HG03064 (cell line): ENCODE measurements around the gene LIPT1.
"Not testable (repeated sequence)": the region's sequence is repeated elsewhere in the genome, so short reads cannot be mapped to it uniquely, and the experiment has no call there.

Experiments
- ATAC-seq: cut with Tn5 transposase; IDR thresholded peaks from one replicate; pipeline ENCODE4 v1.9.1; 2021; ENCODE audit warnings: low read depth; ENCODE audit not compliant: unreplicated experiment

Gene LIPT1

DNA sequence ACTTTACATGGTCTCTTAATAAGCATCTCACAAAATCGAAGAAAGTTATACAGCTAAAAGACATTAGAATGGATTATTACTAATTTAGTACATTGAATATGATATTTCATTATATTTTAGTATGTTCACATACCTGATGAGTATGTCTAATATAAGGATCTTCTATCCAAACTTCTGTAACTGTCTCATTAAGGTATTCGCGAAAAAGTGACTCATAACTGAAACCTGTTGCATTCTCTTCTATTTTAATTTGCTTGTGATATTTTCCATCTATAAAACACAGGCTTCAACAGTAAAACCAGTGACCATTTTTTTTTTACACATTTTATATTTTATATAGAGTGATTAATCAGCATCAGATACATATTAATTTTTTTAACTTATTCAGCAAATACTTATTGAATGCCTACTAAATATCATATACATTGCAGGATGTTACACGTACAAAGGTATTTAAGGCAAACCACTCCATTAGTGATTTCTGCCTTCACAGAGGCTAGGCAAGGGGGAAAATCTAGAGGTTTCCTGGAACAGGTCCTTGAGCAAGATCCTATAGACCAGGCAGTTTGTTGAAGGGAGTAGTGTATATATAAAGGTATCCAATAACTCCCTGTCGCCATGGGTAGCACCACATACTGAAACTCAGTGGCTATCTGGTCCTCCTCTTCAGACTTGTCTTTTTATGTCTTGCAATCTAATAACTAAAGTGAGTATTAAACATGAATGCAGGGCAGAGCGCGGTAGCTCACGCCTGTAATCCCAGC is 16.8 kb downstream of the LIPT1 start:
- ATAC-seq = no peak

DNA sequence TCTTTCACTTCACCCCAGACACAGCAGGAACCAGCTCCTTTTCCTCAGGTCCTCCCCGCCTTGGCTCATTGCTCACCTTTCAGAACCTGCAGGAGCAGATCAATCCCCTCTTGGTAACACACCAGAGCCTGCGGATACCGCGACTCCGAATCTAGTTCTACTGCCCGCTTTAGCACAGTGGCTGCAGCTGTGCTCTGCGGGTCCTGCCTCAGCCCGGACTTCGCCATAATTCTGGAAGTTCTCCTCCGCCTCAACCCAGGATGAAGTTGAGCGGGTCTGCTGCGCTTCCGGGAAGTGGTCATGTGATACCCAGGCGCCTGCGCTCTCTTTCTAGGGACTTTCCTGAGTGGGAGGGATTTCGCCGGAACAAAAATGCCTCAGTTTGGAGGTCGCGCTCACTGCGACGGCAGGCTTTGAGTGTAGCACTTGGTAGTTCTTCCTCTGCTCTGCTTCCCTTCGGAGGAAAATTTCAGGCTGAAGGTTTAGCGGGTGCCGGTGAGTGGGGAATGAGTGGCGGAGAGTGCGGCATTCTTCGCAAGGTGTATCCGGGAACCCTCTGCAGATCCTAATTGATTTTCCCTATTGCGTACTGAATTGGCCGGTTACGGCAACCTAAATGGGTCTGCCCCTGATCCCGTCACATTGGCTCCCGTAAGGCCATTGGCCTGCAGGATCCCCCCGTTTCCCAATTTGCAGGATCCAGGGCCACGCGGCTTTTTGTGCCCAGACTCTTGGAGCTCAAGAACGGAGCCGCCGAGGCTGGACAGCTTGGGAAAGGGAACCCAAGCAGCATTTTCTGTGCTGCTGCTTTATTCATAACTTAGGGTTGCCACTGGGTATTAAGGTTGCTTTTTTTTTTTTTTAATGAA is 26.2 kb downstream of the LIPT1 start, which contains the start of the genes MITD1 and MRPL30:
MITD1 (minus strand) TSS at position 304 of the 869 bp plus-strand sequence; CDS start at position 227, 77 bp downstream.
MRPL30 (plus strand) TSS at position 430 of the 869 bp plus-strand sequence. CDS start 5,020 bp downstream, outside the sequence.
- peak; percentile 85 for ATAC-seq

DNA sequence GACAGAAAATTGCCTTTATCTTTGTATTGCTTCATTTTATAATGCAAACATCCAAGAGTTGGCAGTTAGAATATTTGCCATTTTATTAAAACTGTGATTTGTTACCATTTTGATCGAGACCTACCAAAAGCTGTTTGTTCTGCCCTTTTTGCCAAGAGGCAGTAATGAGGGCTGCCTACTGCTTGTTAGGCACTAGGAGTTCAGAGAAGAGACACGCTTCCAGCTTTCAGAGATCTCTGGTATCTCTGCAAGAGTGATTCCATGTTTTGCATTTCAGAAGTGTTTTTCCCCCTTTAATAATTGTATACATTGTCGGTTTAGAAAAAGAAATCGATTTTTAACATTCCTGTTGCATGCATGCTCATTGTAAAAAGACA is 26.8 kb downstream of the LIPT1 start:
- no peak for ATAC-seq

DNA sequence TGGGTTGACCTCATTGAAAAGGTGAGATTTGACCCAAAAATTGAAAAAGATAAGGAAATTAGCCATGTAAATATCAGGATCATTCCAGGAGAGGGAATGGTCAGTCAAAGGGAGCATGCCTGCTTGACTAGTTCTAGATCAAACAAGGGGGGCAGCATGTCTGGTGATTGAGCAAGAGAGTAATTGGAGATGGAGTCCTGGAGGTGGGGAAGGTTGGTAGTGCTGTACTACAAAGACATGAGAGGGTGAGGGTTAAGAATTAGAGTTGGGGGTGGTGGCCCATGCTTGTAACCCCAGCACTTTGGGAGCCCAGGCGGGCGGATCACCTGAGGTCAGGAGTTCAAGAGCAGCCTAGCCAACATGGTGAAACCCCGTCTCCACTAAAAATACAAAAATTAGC is 28.3 kb downstream of the LIPT1 start:
- no peak for ATAC-seq

DNA sequence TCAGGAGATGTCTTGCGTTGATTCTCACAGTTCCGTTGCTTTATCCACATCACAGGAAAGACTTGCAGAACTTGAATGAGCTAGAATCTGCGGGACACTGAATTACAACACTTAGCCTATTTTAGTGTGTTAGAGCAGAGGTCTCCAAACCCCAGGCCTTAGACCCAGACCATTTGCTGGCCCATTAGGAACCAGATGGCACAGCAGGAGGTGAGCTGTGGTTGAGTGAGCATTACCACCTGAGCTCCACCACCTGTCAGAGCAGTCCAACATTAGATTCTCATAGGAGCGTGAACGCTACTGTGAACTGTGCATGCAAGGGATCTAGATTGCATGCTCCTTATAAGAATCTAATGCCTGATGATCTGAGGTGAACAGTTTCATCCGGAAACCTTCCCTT is 30.0 kb downstream of the LIPT1 start:
- no peak for ATAC-seq

DNA sequence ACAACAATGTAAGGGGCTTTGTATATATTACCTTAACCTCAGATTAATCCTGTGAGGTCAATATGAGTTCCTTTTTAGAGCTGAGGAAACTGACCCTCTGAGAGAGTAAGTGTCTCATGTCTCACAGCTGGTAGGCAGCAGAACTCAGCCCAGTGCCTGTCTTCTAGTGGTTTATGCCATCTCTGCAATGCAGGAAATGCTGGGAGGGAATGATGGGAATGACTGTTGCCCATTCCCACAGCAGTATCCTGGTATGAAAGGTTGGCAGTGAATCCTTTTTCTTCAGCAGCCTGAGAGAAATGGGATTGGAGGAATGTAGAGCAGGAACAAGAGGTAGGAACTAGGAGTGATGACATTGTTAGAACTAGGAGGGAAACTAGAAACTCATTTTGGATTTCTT is 32.2 kb downstream of the LIPT1 start:
- ATAC-seq = no peak

DNA sequence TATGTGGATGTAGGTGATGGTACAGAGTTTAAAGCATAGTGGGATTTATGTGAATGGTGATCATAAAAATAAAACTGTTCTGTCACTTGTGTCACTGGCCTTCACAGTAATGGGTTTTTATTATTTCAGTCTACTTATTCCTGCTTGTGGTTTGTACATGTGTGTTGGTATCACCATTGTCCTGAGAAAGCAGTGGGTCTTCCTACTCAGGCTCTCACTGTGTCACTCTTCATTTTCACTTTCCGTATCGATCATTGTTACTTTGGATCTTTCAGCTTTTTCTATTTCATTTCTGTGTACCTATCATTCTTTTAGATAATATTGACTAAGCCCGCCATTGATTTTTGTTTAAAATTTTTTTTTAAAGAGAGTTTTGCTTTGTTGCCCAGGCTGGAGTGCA is 33.6 kb downstream of the LIPT1 start:
- ATAC-seq = no peak

DNA sequence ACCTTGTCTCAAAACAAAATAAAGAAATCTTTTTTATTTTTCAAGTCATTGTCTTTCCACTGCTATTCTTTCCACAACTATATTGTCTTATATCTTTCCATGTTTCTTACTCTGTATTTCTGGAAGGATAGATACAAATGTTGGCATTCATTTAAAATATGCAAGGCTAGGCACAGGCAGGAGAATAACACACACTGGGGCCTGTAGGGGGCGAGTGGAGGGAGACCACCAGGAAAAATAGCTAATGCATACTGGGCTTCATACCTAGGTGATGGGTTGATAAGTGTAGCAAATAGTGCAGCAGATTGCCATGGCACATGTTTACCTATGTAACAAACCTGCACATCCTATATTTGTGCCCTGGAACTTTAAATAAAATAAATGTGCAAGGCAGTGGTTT is 35.8 kb downstream of the LIPT1 start:
- ATAC-seq = no peak

DNA sequence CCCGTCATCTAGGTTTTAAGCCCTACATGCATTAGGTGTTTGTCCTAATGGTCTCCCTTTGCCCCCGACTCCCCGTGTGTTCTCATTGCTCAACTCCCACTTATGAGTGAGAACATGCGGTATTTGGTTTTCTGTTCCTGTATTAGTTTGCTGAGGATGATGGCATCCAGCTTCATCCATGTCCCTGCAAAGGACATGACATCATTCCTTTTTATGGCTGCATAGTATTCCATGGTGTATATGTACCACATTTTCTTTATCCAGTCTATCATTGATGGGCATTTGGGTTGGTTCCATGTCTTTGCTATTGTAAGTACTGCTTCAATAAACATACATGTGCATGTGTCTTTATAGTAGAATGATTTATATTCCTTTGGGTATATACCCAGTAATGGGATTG is 37.6 kb downstream of the LIPT1 start:
- not testable (repeated sequence) for ATAC-seq

DNA sequence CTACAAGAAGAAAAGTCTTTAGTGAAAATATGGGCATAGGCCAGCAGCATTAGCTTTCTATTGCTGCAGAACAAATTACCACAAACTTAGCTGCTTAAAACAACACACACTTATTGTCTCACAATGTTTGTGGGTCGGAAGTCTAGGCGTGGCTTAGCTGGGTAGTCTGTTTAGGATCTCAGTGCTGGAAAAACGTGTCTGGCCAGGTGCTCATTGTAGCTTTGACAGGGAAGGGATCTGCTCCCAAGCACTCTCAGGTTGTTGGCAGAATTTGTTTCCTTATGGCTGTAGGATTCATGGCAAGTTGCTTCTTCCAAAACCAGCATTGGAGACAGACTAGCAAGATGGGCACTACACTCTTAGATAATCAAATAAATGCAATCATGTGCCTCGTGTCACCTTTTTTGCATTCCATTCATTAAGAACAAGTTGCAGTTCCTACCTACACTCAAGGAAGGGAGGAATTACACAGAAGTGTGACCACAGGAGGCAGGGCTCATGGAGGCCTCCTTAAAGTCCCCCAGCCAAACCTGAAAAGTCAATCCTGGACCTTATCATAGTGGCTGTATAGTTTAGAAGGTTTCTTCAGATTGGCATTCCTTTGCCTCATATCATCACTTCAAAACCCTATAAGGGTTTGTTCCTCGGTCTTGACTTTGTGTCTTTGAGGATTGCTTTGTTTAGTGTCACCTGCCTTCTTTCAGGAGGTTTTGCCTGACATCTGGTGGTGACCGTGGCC is 43.5 kb downstream of the LIPT1 start:
- ATAC-seq = no peak

DNA sequence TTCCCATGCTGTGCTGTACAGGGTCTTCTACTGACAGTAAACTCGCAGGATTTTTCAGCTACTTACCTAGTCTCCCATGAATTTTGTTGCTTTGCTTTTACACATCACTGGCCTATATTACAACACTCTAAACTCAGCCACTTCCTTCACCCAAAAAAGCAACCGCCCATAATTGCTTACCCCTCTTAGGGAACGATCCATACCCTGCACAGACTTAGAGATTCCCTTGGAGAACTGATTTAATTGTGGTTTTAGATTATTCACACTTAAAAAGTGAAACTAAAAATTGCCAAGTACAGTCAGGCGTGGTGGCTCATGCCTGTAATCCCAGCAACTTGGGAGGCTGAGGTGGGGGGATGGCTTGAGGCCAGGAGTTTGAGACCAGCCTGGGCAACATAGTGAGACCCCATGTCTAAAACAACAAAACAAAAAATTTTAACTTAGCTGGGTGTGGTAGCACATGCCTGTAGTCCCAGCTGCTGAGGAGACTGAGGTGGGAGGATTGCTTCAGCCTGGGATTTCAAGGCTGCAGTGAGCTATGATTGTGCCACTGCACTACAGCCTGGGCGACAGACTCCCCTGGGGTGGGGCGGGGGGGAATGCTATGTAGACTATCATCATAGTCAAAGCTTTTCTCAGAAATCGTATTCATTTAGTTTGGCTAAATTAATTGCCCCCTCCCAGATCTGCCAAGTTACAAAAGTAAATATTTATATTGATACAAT is 45.5 kb downstream of the LIPT1 start:
- no peak for ATAC-seq

DNA sequence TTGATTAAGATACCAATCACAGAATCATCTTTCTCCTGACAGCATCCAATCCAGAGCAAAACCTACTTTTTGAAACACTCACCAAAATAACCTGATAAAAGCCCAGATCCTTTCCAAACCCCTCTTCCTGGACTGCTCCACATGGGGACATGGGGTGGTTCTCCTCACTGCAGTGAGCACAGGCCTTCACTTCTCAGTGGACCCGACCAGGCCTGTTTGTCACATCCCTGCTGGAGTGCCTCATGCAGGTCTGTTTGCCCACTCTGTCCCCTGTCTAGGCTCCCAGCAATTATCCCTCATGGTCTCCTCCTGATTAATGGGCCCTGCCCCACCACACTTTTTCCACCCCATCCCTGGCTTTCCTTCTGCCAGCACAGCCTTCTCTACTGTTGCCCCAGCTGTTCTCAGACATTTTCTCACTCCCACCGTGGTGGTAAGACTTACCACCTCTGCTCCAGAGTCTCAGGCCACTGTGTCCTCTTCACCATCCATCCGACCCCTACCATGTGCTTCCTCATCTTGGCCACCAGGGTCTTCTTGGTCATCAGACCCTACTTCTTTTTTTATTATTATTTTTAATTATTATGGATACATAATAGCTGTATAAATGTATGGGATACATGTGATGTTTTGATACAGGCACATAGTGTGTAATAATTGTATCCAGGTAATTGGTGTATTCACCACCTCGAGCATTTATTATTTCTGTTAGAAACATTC is 47.4 kb downstream of the LIPT1 start:
- ATAC-seq = no peak

DNA sequence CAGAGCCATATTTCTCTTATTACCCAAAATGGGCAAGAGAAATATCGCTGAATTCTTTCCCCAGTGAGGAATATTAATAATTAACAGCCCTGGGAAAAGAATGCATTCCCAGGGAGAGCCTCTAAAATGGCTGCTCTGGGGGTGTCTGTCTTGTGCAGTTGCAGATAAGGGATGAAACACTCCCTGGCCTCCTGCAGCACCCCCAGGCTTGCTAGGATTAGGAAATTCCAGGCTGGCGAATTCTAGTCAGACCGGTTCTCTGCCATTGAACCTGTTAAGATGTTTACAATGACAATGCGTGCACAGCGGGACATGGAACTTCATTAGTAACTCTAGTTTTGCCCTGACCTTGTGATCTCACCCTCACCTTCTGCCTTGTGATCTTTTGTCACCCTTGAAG is 50.7 kb downstream of the LIPT1 start:
- no peak for ATAC-seq
